ENCODE data around the gene KRTAP17-1. TPM values are rescaled to one million over a fixed set of nuclear protein-coding genes. Genes with fewer than 3 reads are reported as not detected.

KRTAP17-1 gene
- polyA plus RNA-seq, 1 donor (not counting 4 experiments of a cell fraction or from before 2014, with no cell fraction given), result not detected

- no peaks in the 10 kb centered on the region for H3K79me2 ChIP-seq (ENCODE audit: control insufficient read depth, insufficient read depth, low read length)
- peaks cover 19% of the 10 kb centered on the region for H3K4me1 ChIP-seq (ENCODE audit: control insufficient read depth, extremely low read depth, insufficient read depth, low read length)
- no peak overlapping the region for H2AFZ ChIP-seq (ENCODE audit: control insufficient read depth, low read length)
- H3K27ac ChIP-seq (ENCODE audit: control insufficient read depth, insufficient read depth, low read length), result no peak overlapping the region
- no peak overlapping the region for H3K9ac ChIP-seq (ENCODE audit: control insufficient read depth, extremely low read depth, insufficient read depth, low read length)
- no peak for TF ChIP-seq EZH2 (IDR thresholded peaks at IDR 0.05; ENCODE audit: low read length)
- TF ChIP-seq, protein P1, sequence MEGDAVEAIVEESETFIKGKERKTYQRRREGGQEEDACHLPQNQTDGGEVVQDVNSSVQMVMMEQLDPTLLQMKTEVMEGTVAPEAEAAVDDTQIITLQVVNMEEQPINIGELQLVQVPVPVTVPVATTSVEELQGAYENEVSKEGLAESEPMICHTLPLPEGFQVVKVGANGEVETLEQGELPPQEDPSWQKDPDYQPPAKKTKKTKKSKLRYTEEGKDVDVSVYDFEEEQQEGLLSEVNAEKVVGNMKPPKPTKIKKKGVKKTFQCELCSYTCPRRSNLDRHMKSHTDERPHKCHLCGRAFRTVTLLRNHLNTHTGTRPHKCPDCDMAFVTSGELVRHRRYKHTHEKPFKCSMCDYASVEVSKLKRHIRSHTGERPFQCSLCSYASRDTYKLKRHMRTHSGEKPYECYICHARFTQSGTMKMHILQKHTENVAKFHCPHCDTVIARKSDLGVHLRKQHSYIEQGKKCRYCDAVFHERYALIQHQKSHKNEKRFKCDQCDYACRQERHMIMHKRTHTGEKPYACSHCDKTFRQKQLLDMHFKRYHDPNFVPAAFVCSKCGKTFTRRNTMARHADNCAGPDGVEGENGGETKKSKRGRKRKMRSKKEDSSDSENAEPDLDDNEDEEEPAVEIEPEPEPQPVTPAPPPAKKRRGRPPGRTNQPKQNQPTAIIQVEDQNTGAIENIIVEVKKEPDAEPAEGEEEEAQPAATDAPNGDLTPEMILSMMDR (optimal IDR thresholded peaks at IDR 0.05 in 1 of 3, IDR thresholded peaks at IDR 0.05 in 1 of 3, conservative IDR thresholded peaks at IDR 0.05 in 1 of 3; ENCODE audit: extremely low read depth in 1 of 3, insufficient read depth in 2 of 3, low read length in 3 of 3), result no peak
- no peaks in the 10 kb centered on the region for H3K27me3 ChIP-seq (ENCODE audit: control insufficient read depth, extremely low read depth, insufficient read depth, low read length)
- no peaks in the 10 kb centered on the region for H3K9me3 ChIP-seq (ENCODE audit: control insufficient read depth, low read depth, low read length)
- H3K4me3 ChIP-seq (ENCODE audit: control insufficient read depth in 2 of 3, extremely low read depth in 1 of 3, insufficient read depth in 2 of 3, low read depth in 1 of 3, low read length in 3 of 3), result no peak overlapping the region
- H3K9me1 ChIP-seq (ENCODE audit: control insufficient read depth, extremely low read depth, insufficient read depth, low read length), result no peaks in the 10 kb centered on the region
- FAIRE-seq (no peak), DNase-seq (ENCODE audit: low read depth, low spot score) (no peak)
- no peaks in the 10 kb centered on the region for H4K20me1 ChIP-seq (ENCODE audit: control insufficient read depth, extremely low read depth, insufficient read depth, low read length)
- no peaks in the 10 kb centered on the region for H3K36me3 ChIP-seq (ENCODE audit: control insufficient read depth in 2 of 2, extremely low read depth in 1 of 2, insufficient read depth in 2 of 2, low read length in 2 of 2)
- dilution Hi-C loops (cut with MboI; ENCODE audit: extremely low pct_ligation_motif_present, low sequenced_read_pairs), result no loop called here
- H3K4me2 ChIP-seq (ENCODE audit: control insufficient read depth, extremely low read depth, insufficient read depth, low read depth, low read length), result no peak overlapping the region
Measured at GRCh38 chr17:41302981-41303380, 12.5 kb downstream of the KRTAP17-1 start.

- H3K36me3 ChIP-seq (ENCODE audit: control insufficient read depth in 2 of 2, extremely low read depth in 1 of 2, insufficient read depth in 2 of 2, low read length in 2 of 2), result no peaks in the 10 kb centered on the region
- H3K4me1 ChIP-seq (ENCODE audit: control insufficient read depth, extremely low read depth, insufficient read depth, low read length), result peaks cover 19% of the 10 kb centered on the region
- FAIRE-seq (peak; percentile 73), DNase-seq (ENCODE audit: low read depth, low spot score) (no peak)
- dilution Hi-C loops (cut with MboI; ENCODE audit: extremely low pct_ligation_motif_present, low sequenced_read_pairs), result no loop called here
- peak within 1 kb of the TSS; percentile 21 for H3K27ac ChIP-seq (ENCODE audit: control insufficient read depth, insufficient read depth, low read length)
- H3K4me2 ChIP-seq (ENCODE audit: control insufficient read depth, extremely low read depth, insufficient read depth, low read depth, low read length), result peak within 1 kb of the TSS; percentile 66
- no peaks in the 10 kb centered on the region for H3K79me2 ChIP-seq (ENCODE audit: control insufficient read depth, insufficient read depth, low read length)
- no peaks in the 10 kb centered on the region for H3K9me1 ChIP-seq (ENCODE audit: control insufficient read depth, extremely low read depth, insufficient read depth, low read length)
- no peaks in the 10 kb centered on the region for H3K9me3 ChIP-seq (ENCODE audit: control insufficient read depth, low read depth, low read length)
- H2AFZ ChIP-seq (ENCODE audit: control insufficient read depth, low read length), result peak within 1 kb of the TSS; percentile 75
- no peaks in the 10 kb centered on the region for H3K27me3 ChIP-seq (ENCODE audit: control insufficient read depth, extremely low read depth, insufficient read depth, low read length)
- H4K20me1 ChIP-seq (ENCODE audit: control insufficient read depth, extremely low read depth, insufficient read depth, low read length), result no peaks in the 10 kb centered on the region
- peak within 1 kb of the TSS in 2 of 3 experiments; percentile 15 to 23 for H3K4me3 ChIP-seq (ENCODE audit: control insufficient read depth in 2 of 3, extremely low read depth in 1 of 3, insufficient read depth in 2 of 3, low read depth in 1 of 3, low read length in 3 of 3)
- no peak within 1 kb of the TSS for H3K9ac ChIP-seq (ENCODE audit: control insufficient read depth, extremely low read depth, insufficient read depth, low read length)
- TF ChIP-seq, protein P1 (optimal IDR thresholded peaks at IDR 0.05 in 1 of 3, IDR thresholded peaks at IDR 0.05 in 1 of 3, conservative IDR thresholded peaks at IDR 0.05 in 1 of 3; ENCODE audit: extremely low read depth in 1 of 3, insufficient read depth in 2 of 3, low read length in 3 of 3), result no peak
- no peak for TF ChIP-seq EZH2 (IDR thresholded peaks at IDR 0.05; ENCODE audit: low read length)
Measured at GRCh38 chr17:41301916-41302901, 13.3 kb downstream of the KRTAP17-1 start, which contains the start of gene KRTAP29-1. KRTAP29-1 (minus strand) TSS chr17:41302851; CDS start chr17:41302851, 0 bp downstream.

All from keratinocyte (primary cell).